Endodermal cell (in vitro differentiated cells): ENCODE results near the gene JPH2. TPM values are rescaled to one million over a fixed set of nuclear protein-coding genes. Genes with fewer than 3 reads are reported as not detected.

Source experiments
- DNase-seq: peaks from one replicate; pipeline ENCODE4 v3.0.0-alpha.2; 2017
- H3K27ac ChIP-seq: 2 replicates; pipeline ENCODE4 v1.5.1; 2013; ENCODE audit warnings: mild to moderate bottlenecking, low read depth, low read length, moderate library complexity
- H3K27me3 ChIP-seq: 2 replicates; pipeline ENCODE4 v1.6.1; 2013; ENCODE audit warnings: mild to moderate bottlenecking, low read length, moderate library complexity; ENCODE audit not compliant: insufficient read depth, control insufficient read depth, poor library complexity, severe bottlenecking
- H3K36me3 ChIP-seq: 2 replicates; pipeline ENCODE4 v1.7.0; 2013; ENCODE audit warnings: mild to moderate bottlenecking, low read length, moderate library complexity; ENCODE audit not compliant: control insufficient read depth, insufficient read depth
- H3K4me1 ChIP-seq: one replicate; pipeline ENCODE4 v1.7.0; 2013; ENCODE audit warnings: low read length; ENCODE audit not compliant: control insufficient read depth, insufficient read depth
- H3K4me3 ChIP-seq: 2 replicates; pipeline ENCODE4 v1.5.1; 2013; ENCODE audit warnings: mild to moderate bottlenecking, low read length, moderate library complexity
- H3K9ac ChIP-seq: 2 replicates; pipeline ENCODE4 v1.6.1; 2013; ENCODE audit warnings: mild to moderate bottlenecking, low read length, moderate library complexity; ENCODE audit not compliant: poor library complexity, severe bottlenecking; ENCODE audit errors: extremely low read depth
- H3K9me3 ChIP-seq: 2 replicates; pipeline ENCODE4 v1.6.1; 2013; ENCODE audit warnings: mild to moderate bottlenecking, low read length, moderate library complexity; ENCODE audit not compliant: control insufficient read depth
- H3K27ac Mint-ChIP-seq: 2 replicates; pipeline ENCODE4 v1.8.0; 2020; ENCODE audit warnings: mixed read lengths
- H3K27me3 Mint-ChIP-seq: 2 replicates; pipeline ENCODE4 v1.8.0; 2021; ENCODE audit warnings: mild to moderate bottlenecking, mixed read lengths; ENCODE audit not compliant: insufficient read depth
- H3K36me3 Mint-ChIP-seq: 2 replicates; pipeline ENCODE4 v1.8.0; 2020; ENCODE audit warnings: low read depth, mixed read lengths
- H3K4me1 Mint-ChIP-seq: 2 replicates; pipeline ENCODE4 v1.8.0; 2020; ENCODE audit warnings: mixed read lengths
- H3K4me3 Mint-ChIP-seq: 2 replicates; pipeline ENCODE4 v1.8.0; 2020; ENCODE audit warnings: mild to moderate bottlenecking, moderate library complexity, mixed read lengths
- H3K9me3 Mint-ChIP-seq: 2 replicates; pipeline ENCODE4 v1.8.0; 2020; ENCODE audit warnings: mild to moderate bottlenecking, mixed read lengths
- CTCF ChIP-seq: fragments of 200-600 bp; sonication (generic); conservative IDR thresholded peaks from 2 replicates; pipeline ENCODE4 v1.5.0; 2021; ENCODE audit warnings: antibody characterized with exemption, mild to moderate bottlenecking
- WGBS, 2 experiments: methylation state at CpG; one replicate each; pipeline versions ENCODE4 v1.1.5 to v1.1.7; 2013; ENCODE audit warnings: missing lambda C conversion rate in 2 of 2, mixed read lengths in 1 of 2; ENCODE audit not compliant: insufficient coverage in 1 of 2, insufficient read length in 1 of 2; 5-methylcytosine and 5-hydroxymethylcytosine counted together
- total RNA-seq, 2 donors: library from RNA; stranded (reverse); fragmentation: NEBNext Ultra II Directional in 1 of 2; extraction: Animal tissue kit (Norgen Biotek cat#: 25700) in 1 of 2; gene quantifications; 2 replicates in 1 of 2; 3 replicates in 1 of 2; pipeline ENCODE4 v1.2.1, GENCODE V29; 2021

JPH2 gene
- total RNA-seq, 2 donors from 2014 or later = 0.86 to 1.0 TPM

- DNase-seq = no peak
- Histone ChIP-seq H3K4me3 (no peak overlapping the region), H3K36me3 (peaks cover 96% of the 10 kb centered on the region), H3K27me3 (no peaks in the 10 kb centered on the region), H3K9ac (no peak overlapping the region), H3K9me3 (no peaks in the 10 kb centered on the region), H3K27ac (no peak overlapping the region), H3K4me1 (peaks cover 2% of the 10 kb centered on the region)
- H3K27me3 Mint-ChIP-seq = no peaks in the 10 kb centered on the region
- peaks cover 67% of the 10 kb centered on the region for H3K36me3 Mint-ChIP-seq
- H3K9me3 Mint-ChIP-seq = no peaks in the 10 kb centered on the region
- H3K27ac Mint-ChIP-seq = no peak overlapping the region
- H3K4me3 Mint-ChIP-seq = no peak overlapping the region
- H3K4me1 Mint-ChIP-seq = peaks cover 5% of the 10 kb centered on the region
- 90 to 94% methylated on average over 3 to 4 of the region's 4 CpGs for WGBS, 2 experiments
- TF ChIP-seq CTCF = no peak
These were observed 13.4 kb upstream of the JPH2 start for GRCh38 chr20:44200371-44200770.

GRCh38 chr20:44199877-44200276 lies 12.9 kb upstream of the JPH2 start:
- WGBS, 2 experiments = 91 to 96% methylated on average over 3 to 4 of the region's 4 CpGs
- Mint-ChIP-seq H3K36me3 (peaks cover 63% of the 10 kb centered on the region), H3K9me3 (no peaks in the 10 kb centered on the region), H3K27me3 (no peaks in the 10 kb centered on the region), H3K4me3 (no peak overlapping the region), H3K4me1 (peaks cover 5% of the 10 kb centered on the region), H3K27ac (no peak overlapping the region)
- peaks cover 91% of the 10 kb centered on the region for H3K36me3 ChIP-seq
- no peaks in the 10 kb centered on the region for H3K27me3 ChIP-seq
- H3K9me3 ChIP-seq = no peaks in the 10 kb centered on the region
- no peak for TF ChIP-seq CTCF
- H3K4me3 ChIP-seq = no peak overlapping the region
- DNase-seq = no peak
- H3K9ac ChIP-seq = no peak overlapping the region
- peaks cover 2% of the 10 kb centered on the region for H3K4me1 ChIP-seq
- no peak overlapping the region for H3K27ac ChIP-seq

- WGBS, 2 experiments = 90 to 94% methylated on average over 4 of the region's 4 CpGs
- H3K27ac Mint-ChIP-seq = no peak overlapping the region
These were observed 11.9 kb upstream of the JPH2 start for GRCh38 chr20:44198872-44199271.

More at GRCh38 chr20:44198872-44199271, 11.9 kb upstream of the JPH2 start:
- Histone ChIP-seq H3K4me1 (peaks cover 2% of the 10 kb centered on the region), H3K4me3 (no peak overlapping the region), H3K36me3 (peaks cover 81% of the 10 kb centered on the region), H3K27ac (no peak overlapping the region), H3K27me3 (no peaks in the 10 kb centered on the region), H3K9ac (no peak overlapping the region), H3K9me3 (no peaks in the 10 kb centered on the region)
- Mint-ChIP-seq H3K36me3 (peaks cover 60% of the 10 kb centered on the region), H3K27me3 (no peaks in the 10 kb centered on the region), H3K9me3 (no peaks in the 10 kb centered on the region), H3K4me1 (peaks cover 5% of the 10 kb centered on the region), H3K4me3 (no peak overlapping the region)
- TF ChIP-seq CTCF = no peak
- no peak for DNase-seq
